ENCODE measurements around the gene PSMD13.
"Not testable (repeated sequence)": the region's sequence is repeated elsewhere in the genome, so short reads cannot be mapped to it uniquely, and the experiment has no call there.

The PSMD13 gene

DNA sequence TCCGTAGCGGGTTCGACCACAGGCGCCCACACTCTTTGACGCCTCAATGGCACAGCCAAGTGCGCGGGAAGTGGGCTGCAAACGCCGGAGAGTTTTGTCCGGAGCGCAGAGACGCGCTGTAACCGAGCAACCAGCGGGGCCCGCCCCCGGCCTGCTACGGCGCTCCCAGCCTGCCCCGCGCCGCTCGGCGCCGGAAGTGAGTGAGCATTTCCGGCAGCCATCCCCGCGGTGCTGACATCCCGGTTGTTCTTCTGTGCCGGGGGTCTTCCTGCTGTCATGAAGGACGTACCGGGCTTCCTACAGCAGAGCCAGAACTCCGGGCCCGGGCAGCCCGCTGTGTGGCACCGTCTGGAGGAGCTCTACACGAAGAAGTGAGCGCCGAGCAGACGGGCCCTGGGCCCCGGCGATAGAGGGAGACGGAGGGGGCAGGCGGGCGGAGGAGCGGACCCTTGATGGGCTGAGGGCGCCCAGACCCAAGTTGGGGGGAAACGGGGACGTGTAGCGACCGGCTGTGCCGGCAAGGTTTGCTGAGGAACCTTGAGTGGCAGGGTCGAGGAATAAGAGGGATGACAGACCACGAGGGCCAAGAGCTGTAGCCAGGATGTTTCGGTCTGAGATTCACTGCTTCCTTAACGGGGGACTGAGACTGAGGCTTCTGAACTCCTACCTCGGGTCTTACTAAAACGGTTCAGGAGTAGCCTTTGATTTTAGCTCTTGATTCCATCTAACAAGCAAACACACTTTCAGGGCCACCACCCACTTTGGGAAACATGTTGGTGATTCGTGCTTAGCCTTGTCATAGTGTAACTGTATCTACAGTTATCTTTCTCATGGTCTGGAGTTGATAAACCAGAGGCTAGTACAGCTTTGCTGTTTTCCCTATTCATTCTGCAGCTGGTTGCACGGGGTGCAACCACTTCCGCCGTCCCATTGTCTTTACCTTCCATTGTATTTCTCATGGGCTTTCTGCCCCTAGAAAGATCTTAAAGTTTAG, at the start of gene PSMD13:
TSS of gene PSMD13 (plus strand) at position 203 of the 994 bp plus-strand sequence. CDS start at position 277, 74 bp downstream.
- DNase-seq (ENCODE audit: low read depth in 2 of 2), result peak; percentile 73 to 74

DNA sequence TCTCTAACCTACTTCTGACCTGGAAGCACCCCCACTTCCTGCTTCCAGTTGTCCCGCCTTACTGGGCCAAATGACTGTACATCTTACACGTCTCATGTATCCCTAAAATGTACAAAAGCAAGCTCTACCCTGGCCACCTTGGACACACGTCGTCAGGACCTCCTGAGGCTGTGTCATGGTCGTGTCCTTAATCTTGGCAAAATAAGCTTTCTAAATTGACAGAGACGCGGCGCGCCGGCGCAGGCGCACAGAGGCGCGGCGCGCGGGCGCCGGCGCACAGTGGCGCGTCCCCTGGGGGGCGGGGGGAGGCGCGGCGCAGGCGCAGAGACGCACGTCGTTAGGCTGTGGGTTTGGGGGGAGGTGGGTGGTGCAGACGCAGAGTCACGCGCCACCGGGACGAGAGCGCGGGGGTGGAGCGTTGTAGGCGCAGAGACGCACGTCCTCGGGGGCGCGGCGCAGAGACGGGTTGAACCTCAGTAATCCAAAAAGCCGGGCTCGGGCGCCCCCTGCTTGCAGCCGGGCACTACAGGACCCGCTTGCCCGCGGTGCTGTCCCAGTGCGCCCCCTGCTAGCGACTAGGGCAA, 47.5 kb upstream of the PSMD13 start:
- not testable (repeated sequence) for DNase-seq (ENCODE audit: low read depth in 2 of 2)

DNA sequence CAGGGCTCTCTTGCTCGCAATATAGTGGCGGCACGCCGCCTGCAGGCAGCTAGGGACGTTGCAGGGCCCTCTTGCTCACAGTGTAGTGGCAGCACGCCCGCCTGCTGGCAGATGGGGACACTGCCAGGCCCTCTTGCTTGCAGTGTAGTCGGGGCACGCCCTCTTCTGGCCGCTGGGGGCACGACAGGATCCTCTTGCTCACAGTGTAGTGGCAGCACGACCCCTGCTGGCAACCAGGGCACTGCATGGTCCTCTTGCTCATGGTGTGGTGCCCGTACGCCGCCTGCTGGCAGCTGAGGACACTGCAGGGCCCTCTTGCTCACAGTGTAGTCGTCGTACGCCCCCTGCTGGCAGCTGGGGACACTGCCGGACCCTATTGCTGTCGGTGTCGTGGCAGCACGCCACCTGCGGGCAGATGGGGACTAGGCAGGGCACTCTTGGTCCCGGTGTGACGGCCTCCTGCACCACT, 46.9 kb upstream of the PSMD13 start:
- not testable (repeated sequence) for DNase-seq (ENCODE audit: low read depth in 2 of 2)

DNA sequence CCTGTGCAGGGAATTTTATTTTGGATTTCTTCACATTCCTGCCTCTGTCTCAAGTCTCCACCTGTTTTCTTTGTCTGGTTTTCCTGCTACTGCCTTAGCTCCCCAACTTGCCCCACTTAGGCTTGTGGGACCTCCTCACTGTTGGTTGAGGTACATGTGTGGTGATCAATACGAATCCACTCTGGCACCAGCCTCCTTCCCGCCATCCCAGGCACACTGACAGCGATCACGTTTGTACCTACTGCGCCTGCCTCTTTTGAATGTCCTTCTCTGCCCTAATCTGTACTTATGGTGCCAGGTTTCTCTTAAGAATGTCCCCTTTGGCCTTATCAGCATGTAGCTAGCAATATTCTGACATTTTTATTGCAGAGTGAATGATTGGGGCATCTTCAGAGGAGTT, 46.2 kb upstream of the PSMD13 start:
- not testable (repeated sequence) for DNase-seq (ENCODE audit: low read depth in 2 of 2)

DNA sequence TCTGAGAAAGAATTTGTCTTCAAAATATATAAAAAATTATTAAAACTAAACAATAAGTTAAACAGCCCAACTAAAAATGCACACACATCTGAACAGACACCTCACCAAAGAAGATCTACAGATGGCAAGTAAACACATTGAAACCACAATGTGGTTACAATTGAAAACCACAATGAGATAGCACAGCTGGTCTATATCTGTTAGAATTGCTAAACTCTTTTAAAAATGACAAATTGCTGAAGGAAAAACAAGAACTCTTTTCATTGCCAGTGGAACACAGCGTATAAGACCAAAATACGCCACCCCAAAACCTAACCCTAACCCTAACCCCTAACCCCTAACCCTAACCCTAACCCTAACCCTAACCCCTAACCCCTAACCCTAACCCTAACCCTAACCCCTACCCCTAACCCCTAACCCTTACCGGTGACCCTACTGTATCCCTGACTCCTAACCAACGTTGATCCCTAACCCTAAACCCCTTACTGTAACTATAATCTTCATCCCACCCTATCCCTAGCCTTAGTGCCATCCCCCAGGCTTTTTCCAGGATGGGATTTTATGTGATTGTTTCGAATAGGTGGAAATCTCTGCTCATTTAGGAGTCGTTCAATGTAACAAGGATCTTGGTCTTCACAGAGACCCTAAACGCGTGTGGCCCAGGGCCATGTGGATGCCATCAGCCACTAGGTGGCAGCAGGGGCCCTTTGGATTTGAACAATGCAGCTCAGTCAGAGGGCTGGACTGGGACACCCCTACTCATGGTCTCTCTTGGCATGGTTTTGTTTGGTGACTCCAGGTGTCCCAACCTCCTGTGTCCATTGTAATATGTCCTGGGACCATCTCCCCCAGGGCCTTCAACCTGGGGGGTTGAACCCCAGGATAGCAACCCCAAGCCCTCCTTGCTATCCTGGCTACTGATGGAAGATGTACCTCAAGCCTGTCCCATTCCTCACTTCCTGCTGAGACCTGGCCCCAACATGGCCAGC, 45.0 kb upstream of the PSMD13 start:
- peak in 1 of 2 donors; percentile 53 for DNase-seq (ENCODE audit: low read depth in 2 of 2)

DNA sequence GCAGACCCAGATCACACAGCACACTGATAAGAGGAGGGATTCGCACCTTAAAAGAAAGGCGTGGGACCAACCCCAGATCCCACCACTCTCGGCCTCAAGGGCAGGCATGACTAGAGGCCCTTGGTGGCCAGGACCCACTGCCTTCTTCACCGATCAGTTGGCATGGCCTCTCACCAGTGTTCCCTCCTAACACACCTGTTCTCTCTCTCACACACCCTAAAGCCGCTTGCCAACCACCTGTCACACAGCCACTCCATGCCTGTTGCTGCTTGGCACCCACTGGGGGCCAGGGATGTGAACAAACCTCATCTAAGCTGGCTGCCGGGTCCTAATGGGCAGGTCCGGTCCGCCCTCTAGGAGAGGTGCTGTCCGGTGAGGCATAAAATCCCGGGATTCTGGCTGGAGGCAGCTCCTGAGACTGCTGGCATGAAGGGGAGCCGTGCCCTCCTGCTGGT, 44.1 kb upstream of the PSMD13 start, which contains the start of gene SCGB1C1:
TSS of gene SCGB1C1 (plus strand) at position 405 of the 455 bp plus-strand sequence. CDS start at position 427, 22 bp downstream.
- DNase-seq (ENCODE audit: low read depth in 2 of 2), result not testable (repeated sequence)

DNA sequence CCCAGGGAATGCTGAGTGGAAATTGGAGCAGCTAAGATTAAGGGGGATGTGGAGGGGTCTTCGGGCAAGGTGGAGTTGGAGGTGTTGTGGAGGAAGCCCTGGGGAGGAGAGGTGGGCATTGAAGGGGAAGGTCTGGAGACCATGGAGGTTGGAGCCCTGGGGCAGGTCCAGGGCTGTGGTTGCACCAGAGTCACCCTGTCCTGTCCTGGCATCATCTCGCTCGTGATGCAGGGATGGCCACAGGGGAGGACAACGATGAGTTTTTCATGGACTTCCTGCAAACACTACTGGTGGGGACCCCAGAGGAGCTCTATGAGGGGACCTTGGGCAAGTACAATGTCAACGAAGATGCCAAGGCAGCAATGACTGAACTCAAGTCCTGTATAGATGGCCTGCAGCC, 43.3 kb upstream of the PSMD13 start:
- DNase-seq (ENCODE audit: low read depth in 2 of 2), result not testable (repeated sequence)

DNA sequence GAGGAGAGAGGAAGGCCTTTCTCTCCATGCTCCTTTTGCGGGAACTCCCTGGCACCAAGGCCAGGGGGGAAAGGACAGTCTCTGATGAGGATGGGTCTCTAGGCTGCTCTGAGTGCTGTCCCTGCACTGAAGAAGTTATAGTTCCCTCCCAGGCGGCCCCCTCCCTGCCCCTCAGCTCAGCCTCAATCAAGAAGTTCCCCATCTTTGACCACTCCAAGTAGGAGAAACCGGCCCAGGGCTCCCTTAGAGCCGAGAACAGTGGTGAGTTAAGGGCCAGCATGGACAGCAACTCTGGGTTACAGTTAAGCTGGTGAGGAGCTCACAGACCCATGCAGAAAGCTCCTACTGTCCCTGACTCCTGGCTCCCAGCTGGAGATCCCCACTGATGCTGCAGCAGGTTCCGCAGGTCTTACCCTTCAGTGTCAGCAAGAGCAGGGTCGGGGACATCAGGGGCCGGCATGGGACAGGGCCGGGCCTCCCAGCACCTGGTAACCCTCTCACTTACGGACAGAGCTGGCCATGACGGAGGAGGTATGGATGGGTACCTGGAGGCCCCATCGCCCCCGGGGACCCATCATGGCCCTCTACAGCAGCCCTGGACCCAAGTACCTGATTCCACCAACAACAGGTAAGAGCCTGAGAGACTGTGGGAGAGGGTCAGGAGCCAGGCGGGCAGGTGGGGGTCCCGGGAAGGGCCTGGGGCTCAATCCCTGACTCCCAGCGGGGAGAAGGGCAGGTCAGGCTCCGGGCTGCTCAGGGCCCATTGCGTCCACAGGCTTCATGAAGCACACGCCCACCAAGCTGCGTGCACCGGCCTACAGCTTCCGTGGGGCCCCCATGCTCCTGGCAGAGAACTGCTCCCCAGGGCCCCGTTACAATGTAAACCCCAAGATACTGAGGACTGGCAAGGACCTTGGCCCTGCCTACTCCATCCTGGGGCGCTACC, 39.7 kb upstream of the PSMD13 start:
- no peak for DNase-seq (ENCODE audit: low read depth in 2 of 2)

DNA sequence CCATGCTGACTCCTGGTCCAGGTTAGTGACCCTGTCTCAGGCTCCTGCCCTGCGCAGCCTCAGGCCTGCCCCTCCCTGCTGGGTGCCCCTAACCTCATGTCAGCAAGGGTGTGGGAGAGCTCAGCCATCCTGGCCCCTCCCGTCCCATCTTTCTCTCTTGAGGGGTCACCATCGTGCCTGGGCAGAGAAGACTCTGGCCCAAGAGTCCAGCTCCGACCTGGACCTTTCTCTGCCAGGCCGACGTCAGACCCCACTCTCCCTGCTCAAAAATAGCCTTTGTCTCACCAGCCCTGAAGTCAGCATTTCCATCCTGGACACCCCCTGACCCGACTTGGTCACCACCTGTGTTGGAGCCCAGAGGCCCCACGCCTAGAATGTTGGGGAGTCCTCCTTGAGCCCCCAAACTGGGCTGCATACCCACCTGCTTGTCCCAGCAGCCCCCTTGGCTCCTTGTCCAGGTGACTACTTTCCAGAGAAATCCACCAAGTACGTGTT, 39.0 kb upstream of the PSMD13 start:
- no peak for DNase-seq (ENCODE audit: low read depth in 2 of 2)

DNA sequence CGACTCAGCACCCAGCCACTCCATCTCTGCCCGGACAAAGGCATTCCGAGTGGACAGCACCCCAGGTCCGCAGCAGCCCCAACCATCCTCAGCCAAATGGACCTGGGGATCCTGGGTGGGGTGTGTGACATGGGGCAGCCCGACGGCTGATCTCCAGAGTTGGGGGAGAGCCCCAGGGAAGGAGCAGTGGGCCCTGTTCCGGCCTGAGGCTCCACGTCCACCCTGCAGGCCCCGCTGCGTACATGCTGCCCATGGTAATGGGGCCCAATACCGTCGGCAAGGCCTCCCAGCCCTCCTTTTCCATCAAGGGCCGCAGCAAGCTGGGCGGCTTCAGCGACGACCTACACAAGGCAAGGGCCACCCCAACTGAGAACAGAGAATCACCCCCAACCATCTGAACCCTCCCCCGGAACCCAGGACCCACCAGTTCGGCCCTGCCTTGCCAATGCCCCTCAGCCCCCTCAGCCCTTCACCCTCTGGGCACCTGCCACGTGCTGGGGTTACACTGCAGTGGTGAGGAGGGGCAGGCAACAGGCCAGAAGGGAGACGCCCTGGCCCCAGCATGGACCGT, 38.5 kb upstream of the PSMD13 start:
- DNase-seq (ENCODE audit: low read depth in 2 of 2), result no peak

DNA sequence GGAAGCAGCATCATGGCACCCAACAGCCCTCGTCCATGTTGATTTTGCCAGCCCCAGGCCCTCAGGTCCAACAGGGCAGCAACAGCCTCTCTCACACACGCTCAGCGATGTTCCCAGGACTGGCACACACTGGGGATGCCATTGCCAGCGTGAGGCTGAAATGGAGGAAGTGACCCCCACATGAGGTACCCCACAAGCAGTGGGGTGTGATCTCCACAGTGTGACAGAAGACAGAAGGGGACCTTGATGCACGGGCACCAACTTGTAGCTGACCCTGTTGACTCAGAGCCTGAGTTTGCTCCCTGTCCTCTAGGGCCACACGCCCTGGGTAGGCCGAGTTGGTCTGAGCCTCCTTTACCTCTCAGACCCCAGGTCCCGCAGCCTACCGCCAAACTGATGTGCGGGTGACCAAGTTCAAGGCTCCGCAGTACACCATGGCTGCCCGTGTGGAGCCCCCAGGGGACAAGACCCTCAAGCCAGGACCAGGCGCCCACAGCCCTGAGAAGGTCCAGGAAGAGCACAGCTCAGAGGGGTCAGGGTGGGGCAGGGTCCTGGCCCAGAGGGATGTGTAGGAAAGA, 37.7 kb upstream of the PSMD13 start:
- DNase-seq (ENCODE audit: low read depth in 2 of 2), result no peak

DNA sequence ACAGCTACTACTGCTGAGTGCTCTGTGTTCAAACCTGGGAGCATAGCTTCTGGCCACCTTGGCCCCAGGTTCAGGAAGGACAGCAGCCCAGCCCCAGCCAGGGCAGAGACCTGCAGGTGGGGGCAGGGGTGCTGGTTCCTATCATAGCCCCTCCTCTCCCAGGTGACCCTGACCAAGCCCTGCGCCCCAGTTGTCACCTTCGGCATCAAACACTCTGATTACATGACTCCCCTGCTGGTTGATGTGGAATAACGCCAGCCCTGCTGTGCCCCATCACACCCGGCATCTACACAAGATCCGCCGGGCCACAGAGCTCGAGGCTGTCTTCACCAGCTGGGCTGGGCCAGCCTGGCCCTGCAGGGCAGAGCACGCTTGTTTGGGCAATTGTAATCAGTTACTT, 37.0 kb upstream of the PSMD13 start:
- no peak for DNase-seq (ENCODE audit: low read depth in 2 of 2)

DNA sequence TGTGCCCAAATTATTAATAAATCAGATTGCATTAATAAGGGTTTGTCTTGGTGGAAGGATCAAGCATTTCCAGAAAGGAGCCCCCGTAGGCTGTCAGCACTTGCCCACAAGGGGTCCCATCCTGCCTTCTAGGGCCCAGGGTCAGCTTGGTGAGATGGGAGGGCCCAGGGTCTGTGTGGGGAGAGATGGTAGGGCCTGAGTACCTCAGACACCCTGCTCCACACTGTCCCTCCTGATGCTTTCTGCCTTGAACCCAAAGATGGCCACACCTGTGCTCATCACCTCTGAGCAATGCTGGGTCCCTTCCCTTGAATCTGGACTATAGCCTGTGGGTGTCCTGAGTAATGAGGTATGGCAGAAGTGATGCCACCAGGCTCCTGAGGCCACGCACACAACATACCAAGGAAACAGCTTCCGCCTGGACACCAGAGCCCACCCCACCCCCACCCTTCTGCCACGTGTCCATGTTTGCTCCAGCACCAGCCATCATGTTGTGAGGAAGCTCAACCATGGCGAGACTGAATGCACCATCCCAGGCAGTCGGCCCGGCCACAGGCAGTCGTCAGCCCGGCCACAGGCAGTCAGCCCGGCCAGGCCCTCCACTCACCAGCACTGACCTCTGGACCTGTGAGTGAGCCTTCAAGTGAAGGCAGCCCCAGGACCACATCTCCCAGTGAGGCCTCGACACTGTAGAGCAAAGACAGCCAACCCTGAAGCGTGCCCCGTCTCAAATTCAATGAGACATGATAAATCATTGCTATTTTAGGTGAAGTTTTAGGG, 36.4 kb upstream of the PSMD13 start:
- no peak for DNase-seq (ENCODE audit: low read depth in 2 of 2)

DNA sequence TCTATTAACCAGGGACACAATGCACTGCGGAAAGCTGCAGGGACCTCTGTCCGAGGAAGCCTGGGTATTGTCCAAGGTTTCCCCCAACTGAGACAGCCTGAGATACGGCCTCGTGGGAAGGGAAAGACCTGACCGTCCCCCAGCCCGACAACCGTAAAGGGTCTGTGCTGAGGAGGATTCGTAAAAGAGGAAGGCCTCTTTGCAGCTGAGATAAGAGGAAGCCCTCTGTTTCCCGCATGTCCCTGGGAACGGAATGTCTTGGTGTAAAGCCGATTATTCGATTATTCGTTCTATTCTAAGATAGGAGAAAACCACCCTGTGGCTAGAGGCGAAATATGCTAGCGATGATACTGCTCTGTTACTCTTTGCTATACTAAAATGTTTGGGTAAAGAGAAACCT, 34.8 kb upstream of the PSMD13 start:
- no peak for DNase-seq (ENCODE audit: low read depth in 2 of 2)

DNA sequence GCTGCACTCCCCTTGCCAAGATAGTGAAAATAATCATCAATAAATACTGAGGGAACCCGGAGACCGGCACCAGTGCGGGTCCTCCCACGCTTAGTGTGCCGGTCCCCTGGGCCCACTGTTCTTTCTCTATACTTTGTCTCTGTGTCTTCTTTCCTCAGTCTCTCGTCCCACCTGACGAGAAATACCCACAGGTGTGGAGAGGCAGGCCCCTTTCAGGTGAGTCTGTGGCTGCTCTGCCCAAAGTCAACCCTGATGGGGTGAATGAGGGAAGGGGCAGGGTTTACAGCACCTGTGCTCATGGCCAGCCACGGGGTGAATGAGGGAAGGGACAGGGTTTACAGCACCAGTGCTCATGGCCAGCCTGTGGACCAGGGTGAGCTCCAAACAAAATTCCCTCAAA, 34.3 kb upstream of the PSMD13 start:
- DNase-seq (ENCODE audit: low read depth in 2 of 2), result no peak

DNA sequence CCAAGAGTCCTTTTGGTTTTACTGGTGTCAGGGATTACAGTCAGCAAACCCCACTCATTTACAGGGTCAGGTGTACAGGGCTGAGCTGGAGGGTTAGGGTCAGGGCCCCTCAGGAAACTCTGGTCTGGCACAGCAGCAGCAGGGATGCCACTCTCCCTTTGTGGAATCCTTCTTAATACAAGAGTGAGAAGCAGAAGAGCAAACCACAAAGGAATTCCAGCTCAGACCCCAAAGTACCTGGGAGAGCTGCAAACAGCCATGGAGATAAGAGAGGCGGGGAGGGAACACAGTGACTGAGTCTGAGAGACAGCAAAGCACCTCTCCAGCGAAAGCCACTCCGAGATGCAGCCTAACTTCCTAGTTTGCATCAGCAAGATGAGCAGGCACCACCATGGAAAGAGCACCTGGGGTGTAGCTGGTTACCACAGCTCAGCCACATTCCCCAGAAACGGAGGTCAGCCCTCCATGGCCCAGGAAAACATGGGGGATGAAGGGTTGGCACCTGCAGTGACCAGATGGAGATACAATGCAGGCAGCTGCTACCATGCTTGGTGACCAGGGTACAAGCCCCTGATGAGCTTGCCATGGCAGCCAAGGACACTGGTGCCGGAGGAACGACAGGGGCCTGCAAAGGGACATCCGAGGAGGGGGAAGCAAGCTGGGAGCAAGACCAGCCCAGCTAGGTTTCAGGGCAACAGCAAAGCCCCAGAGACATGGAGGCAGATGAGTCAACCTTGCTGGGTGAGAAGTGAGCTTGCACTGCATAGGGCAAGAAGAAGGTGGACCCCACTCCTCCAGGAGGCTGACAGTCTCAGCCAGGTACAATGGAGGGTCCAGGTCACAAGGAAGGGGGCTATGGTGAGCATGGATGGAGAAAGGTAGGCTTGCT, 33.5 kb upstream of the PSMD13 start:
- no peak for DNase-seq (ENCODE audit: low read depth in 2 of 2)

DNA sequence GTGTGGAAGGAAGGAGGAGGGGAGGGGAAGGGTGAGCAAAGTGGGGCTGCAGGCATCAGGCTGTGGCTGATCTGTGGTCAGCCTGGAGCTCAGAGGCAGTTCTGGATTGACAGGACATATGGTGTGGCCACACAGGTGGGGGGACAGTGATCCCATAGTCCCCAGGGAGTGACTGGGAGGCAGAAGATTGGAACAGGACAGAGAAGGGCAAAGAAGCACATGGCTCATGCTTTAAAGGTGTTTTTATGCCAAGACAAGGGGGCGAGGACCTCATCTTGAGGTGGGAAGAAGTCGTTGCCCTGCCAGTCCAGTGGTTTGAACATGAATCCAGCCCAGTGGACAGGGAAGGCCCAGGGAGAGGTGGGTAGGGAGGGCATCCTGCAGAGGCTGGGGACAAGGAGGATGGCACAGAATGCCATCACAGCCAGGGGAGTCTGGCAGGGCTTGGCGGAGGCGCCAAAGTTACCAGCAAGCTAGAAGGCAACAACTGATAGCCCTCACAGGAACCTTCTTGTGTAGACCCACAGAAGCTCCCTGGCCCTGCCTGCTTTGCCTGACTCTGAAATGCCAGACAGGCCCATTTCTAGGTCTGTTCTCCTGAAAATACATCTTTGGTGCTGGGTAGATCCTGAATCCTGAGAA, 32.7 kb upstream of the PSMD13 start:
- no peak for DNase-seq (ENCODE audit: low read depth in 2 of 2)

Measured in activated CD8-positive, alpha-beta memory T cell treated with anti-CD3 and anti-CD28 coated beads for 4 hours (primary cell).